ENCODE data around the gene SLC51A. TPM values are rescaled to one million over a fixed set of nuclear protein-coding genes. Genes with fewer than 3 reads are reported as not detected.

SLC51A gene
- total RNA-seq, 1 donor from 2014 or later, result not detected

- H3K27ac Mint-ChIP-seq, result no peak overlapping the region
- H3K4me1 Mint-ChIP-seq, result peaks cover 17% of the 10 kb centered on the region
- no peak overlapping the region for H3K4me3 Mint-ChIP-seq
- TF ChIP-seq CTCF (IDR thresholded peaks at IDR 0.05; ENCODE audit: unreplicated experiment), result no peak
- peaks cover 11% of the 10 kb centered on the region for H3K27me3 Mint-ChIP-seq (ENCODE audit: low read depth)
- no peak for DNase-seq (ENCODE audit: low spot score in 2 of 2, unreplicated experiment in 2 of 2)
- no peaks in the 10 kb centered on the region for H3K9me3 Mint-ChIP-seq
- no peaks in the 10 kb centered on the region for H3K36me3 Mint-ChIP-seq
Observed at GRCh38 chr3:196216681-196217211, 412 bp downstream of the SLC51A start.

- no peak for DNase-seq (ENCODE audit: low spot score in 2 of 2, unreplicated experiment in 2 of 2)
Observed at GRCh38 chr3:196217307-196218154, 1.2 kb downstream of the SLC51A start.

GRCh38 chr3:196218155-196218712 lies 1.9 kb downstream of the SLC51A start:
- peaks cover 17% of the 10 kb centered on the region for H3K4me1 Mint-ChIP-seq
- H3K4me3 Mint-ChIP-seq, result no peak overlapping the region
- peaks cover 11% of the 10 kb centered on the region for H3K27me3 Mint-ChIP-seq (ENCODE audit: low read depth)
- no peak for TF ChIP-seq CTCF (IDR thresholded peaks at IDR 0.05; ENCODE audit: unreplicated experiment)
- H3K36me3 Mint-ChIP-seq, result no peaks in the 10 kb centered on the region
- no peaks in the 10 kb centered on the region for H3K9me3 Mint-ChIP-seq
- DNase-seq (ENCODE audit: low spot score in 2 of 2, unreplicated experiment in 2 of 2), result no peak
- no peak overlapping the region for H3K27ac Mint-ChIP-seq

More at GRCh38 chr3:196217307-196218154, 1.2 kb downstream of the SLC51A start:
- TF ChIP-seq CTCF (IDR thresholded peaks at IDR 0.05; ENCODE audit: unreplicated experiment), result no peak
- Mint-ChIP-seq H3K27ac (no peak overlapping the region), H3K4me1 (peaks cover 17% of the 10 kb centered on the region), H3K9me3 (no peaks in the 10 kb centered on the region), H3K4me3 (no peak overlapping the region), H3K36me3 (no peaks in the 10 kb centered on the region), H3K27me3 (ENCODE audit: low read depth) (peaks cover 11% of the 10 kb centered on the region)

- Mint-ChIP-seq H3K27ac (peak overlapping the region; percentile 32), H3K4me3 (no peak overlapping the region), H3K9me3 (no peaks in the 10 kb centered on the region), H3K27me3 (ENCODE audit: low read depth) (peaks cover 11% of the 10 kb centered on the region), H3K4me1 (peaks cover 15% of the 10 kb centered on the region), H3K36me3 (no peaks in the 10 kb centered on the region)
- no peak for TF ChIP-seq CTCF (IDR thresholded peaks at IDR 0.05; ENCODE audit: unreplicated experiment)
- DNase-seq (ENCODE audit: low spot score in 2 of 2, unreplicated experiment in 2 of 2), result no peak
Observed at GRCh38 chr3:196219194-196219969, 3.0 kb downstream of the SLC51A start.

GRCh38 chr3:196219970-196220311 lies 3.6 kb downstream of the SLC51A start:
- H3K36me3 Mint-ChIP-seq, result no peaks in the 10 kb centered on the region
- no peak for DNase-seq (ENCODE audit: low spot score in 2 of 2, unreplicated experiment in 2 of 2)
- H3K27ac Mint-ChIP-seq, result no peak overlapping the region
- H3K27me3 Mint-ChIP-seq (ENCODE audit: low read depth), result peaks cover 11% of the 10 kb centered on the region
- H3K9me3 Mint-ChIP-seq, result no peaks in the 10 kb centered on the region
- H3K4me1 Mint-ChIP-seq, result peaks cover 15% of the 10 kb centered on the region
- H3K4me3 Mint-ChIP-seq, result no peak overlapping the region
- TF ChIP-seq CTCF (IDR thresholded peaks at IDR 0.05; ENCODE audit: unreplicated experiment), result no peak
